HTR-8/SVneo (cell line): ENCODE results near the gene GAS2L2.
A peak's percentile ranks its signal among the peaks of the same experiment; 100 is the strongest.

Source experiments
- DNase-seq: peaks from one replicate; pipeline ENCODE4 v3.0.0; 2011; ENCODE audit warnings: low spot score, mixed read lengths; ENCODE audit not compliant: insufficient read length
- FAIRE-seq: peaks from 2 replicates; lab custom pipeline; 2011; peaks lifted over from hg19 to GRCh38; lab: Jason Lieb, UNC

The GAS2L2 gene

DNA sequence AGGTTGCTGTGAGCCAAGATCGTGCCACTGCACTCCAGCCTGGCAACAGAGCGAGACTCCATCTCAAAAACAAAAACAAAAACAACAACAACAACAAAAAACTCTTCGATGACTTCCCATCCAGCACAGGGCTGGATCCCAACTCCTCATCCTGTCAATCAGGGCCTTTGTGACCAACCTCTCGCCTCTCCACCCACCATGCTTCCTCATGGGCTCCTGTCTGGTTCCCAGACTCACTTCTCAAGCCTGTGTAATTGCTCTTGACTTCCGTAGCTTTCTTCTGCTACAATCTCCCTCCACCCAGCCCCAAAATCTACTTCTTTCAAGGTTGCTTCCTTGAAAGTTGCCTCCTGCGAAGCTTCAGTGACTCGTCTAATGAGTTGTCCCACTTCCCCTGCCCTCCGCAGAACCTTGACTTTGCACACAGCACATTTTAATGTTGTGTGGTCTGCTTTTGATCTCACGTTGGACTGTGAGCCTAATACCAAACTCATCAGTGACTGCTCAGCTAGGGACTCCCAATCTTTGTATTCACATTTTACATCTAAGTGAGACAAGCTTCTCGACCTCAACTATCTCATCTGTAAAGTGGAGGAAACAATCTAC lies 22.5 kb downstream of the GAS2L2 start:
- FAIRE-seq (no peak), DNase-seq (no peak)

DNA sequence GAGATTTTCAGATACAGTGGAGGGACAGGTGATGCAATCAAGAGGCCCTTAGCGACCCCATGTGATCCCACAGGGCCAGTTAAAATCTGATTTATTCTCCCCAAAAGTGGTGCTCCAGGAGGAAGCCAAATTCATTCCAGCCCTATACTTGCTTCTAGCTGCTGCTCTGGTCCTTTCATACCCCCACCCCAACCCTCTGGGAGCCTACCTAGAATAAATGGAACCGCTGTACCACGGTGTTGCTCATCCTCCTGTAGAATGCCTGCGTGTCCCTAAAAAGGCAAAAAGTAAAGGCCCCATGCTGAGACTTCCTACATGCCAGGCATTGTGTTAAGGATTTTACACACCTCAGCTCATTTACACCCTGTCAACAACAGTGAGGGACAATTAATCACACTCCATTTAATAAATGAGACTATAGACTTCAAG lies 23.6 kb downstream of the GAS2L2 start:
- no peak for DNase-seq
- no peak for FAIRE-seq

GRCh38 chr17:35728551-35728950 lies 24.5 kb downstream of the GAS2L2 start:
- DNase-seq, result no peak
- no peak for FAIRE-seq

GRCh38 chr17:35727635-35728034 lies 25.4 kb downstream of the GAS2L2 start:
- DNase-seq (no peak), FAIRE-seq (no peak)

- no peak for FAIRE-seq
- DNase-seq, result no peak
These were observed 26.0 kb downstream of the GAS2L2 start for GRCh38 chr17:35726953-35727460.

DNA sequence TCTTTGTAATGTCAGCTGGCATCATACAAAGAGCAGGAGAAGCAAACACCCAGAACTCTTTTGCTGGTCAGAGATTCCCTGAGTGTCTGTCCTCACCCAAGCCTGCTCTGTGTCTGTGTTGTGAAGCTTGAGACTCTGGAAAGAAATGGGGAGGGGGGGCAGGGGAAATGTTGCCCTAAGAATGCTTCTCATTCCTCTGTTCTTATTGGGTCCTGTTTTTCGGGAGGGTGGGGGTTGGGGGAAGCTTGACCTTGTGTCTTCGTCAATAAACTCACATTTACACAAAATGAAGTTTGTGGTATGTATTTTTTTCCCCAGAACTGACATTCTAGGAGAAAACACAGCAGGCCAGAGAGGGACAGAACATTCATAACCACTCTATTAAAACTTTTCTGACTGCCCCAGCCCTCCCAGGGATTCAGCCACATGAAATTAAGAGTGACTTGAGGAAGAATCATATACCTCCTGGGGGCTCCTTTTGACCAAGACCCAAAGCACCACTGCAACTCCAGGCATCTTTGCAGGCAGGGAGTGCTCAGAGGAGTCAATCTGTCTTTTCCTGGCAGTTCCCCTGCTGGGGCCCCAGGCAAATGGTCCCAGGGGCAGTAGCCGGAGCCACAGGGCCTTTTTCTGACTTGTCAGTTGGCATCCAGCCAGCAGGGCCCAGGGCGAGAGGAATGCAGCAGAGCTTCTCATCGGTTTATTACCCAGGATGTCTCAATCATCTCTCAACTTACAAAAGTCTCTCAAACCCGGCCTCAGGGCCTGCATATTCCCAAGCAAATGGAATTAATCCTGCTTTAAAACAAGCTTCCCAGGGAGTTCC lies 26.7 kb downstream of the GAS2L2 start:
- FAIRE-seq (no peak), DNase-seq (peak; percentile 86)

DNA sequence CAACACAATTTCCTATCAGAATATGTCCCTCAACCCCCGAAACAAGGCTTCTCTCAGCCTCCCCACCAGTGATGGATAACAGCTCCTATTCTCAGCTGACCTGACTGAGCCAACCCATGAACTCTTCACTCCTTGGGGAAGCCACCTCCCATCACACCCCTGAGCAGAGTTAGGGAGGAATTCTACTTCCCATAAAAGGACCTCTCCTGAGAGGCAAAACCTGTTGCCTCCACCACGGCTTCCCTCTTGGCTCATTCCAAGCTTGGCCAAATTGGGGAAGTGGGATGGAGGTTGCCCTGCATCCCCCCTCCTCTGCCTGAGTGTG lies 27.3 kb downstream of the GAS2L2 start:
- DNase-seq (no peak), FAIRE-seq (no peak)

- FAIRE-seq, result no peak
- no peak for DNase-seq
These were observed 28.0 kb downstream of the GAS2L2 start for GRCh38 chr17:35725058-35725457.

- no peak for FAIRE-seq
These were observed 29.3 kb downstream of the GAS2L2 start for GRCh38 chr17:35723735-35724134.

DNA sequence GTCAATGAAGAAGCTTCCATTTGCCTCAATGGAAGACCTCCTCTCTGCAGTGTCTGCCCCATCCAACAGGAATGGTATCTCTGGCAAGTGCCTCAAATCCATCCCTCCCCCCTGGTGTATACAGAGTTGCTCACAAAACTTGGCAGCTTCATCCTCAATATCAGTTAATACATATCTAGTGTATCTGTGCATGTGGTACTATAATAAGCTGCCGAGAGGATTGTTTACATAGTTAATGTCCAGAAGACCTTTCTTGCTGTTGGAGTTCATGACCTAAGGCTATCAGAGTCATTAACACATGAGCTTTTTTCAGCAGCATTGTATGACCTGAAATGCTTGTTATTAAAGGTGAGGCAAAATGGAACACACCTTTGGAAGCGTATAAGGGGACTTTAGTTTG lies 35.6 kb downstream of the GAS2L2 start:
- FAIRE-seq (no peak), DNase-seq (no peak)

More at GRCh38 chr17:35723735-35724134, 29.3 kb downstream of the GAS2L2 start:
- DNase-seq, result no peak

DNA sequence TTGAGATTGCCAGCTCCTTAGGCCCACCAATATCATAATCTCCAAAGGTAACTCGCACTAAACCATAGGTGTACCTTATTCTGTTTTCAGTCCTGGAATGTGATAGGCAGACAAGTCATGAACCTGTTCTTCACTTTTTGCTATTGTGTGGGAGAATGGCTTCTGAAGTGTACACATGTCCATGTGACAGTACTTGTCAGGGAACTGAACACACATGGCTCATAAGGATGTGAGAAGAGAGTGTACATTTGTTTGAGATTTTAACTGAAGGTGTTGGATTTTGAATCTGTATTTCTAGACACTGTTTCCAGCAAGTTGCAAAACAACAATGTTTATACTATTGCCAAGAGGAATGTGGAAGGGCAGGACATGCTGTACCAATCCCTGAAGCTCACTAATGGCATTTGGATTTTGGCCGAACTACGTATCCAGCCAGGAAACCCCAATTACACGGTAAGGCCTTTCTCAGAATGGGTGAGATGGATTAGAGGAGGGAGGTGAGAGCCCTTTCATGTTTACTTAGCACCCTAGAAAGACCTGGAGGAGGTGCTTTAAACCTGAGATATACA lies 36.1 kb downstream of the GAS2L2 start:
- no peak for FAIRE-seq
- DNase-seq, result no peak

DNA sequence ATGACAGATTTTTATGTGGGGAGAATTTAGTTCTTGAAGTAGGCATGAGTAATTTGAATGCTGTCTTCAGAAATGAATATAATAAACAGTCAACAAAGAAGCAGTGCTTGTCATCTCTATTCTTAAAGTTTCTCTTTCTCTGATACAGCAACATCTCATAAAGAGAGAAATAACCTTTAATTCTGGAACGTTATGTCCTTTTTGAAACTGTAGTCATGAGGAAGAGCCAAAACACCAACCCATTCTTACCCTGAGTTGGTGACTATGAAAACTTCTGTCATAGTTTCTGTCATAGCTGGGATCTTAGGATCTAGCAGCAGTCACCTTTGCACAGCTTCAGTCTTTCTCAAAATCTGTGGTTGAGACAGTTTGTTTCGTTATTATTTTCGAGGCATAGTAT lies 36.9 kb downstream of the GAS2L2 start:
- FAIRE-seq, result no peak
- no peak for DNase-seq

GRCh38 chr17:35715416-35715815 lies 37.6 kb downstream of the GAS2L2 start:
- DNase-seq (no peak), FAIRE-seq (no peak)

DNA sequence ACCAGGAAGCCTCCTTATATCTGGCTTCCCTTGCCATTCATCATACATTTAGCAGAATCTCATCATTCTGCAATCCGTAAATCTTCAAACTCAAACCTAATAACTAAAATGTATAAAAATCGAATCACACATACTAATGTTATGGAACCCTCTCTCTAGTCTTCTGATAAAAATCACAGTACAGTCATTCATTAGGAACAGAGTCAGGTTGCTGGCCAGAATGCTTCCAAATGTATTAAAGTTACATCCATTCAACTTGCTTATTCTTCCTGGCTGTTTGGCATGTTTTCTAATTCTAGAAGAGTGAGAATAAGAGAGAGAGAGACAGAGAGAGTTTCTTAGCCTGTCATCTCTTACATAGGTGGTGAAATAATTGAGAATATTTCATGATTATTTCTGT lies 38.1 kb downstream of the GAS2L2 start:
- FAIRE-seq (no peak), DNase-seq (no peak)

- FAIRE-seq, result no peak
These were observed 39.8 kb downstream of the GAS2L2 start for GRCh38 chr17:35713069-35713728.

GRCh38 chr17:35710950-35711349 lies 42.1 kb downstream of the GAS2L2 start:
- DNase-seq (no peak), FAIRE-seq (no peak)

More at GRCh38 chr17:35713069-35713728, 39.8 kb downstream of the GAS2L2 start:
- peak; percentile 38 for DNase-seq

GRCh38 chr17:35709874-35710273 lies 43.2 kb downstream of the GAS2L2 start:
- DNase-seq (no peak), FAIRE-seq (no peak)

- DNase-seq (no peak), FAIRE-seq (no peak)
These were observed 44.1 kb downstream of the GAS2L2 start for GRCh38 chr17:35708951-35709350.

DNA sequence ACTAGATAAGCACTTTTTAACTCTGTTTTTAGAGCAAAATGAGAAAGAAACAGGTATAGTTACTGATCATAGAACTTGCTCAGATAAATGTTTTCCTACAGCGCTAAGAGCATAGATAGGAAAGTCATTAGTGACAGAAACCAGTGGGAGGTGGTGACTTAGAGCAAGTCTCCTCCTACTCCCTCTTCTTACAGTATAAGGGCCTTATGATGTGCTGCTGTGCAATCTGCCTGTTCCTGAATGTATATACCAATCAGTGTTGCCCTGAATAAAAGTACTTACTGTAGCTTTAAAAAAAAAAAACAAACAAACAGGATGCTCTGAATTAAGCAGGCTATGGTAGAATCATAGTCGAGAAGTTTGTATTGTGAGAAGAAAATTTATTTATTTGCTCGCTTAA lies 44.9 kb downstream of the GAS2L2 start:
- FAIRE-seq, result no peak
- no peak for DNase-seq

GRCh38 chr17:35705705-35706104 lies 47.3 kb downstream of the GAS2L2 start:
- DNase-seq, result no peak

DNA sequence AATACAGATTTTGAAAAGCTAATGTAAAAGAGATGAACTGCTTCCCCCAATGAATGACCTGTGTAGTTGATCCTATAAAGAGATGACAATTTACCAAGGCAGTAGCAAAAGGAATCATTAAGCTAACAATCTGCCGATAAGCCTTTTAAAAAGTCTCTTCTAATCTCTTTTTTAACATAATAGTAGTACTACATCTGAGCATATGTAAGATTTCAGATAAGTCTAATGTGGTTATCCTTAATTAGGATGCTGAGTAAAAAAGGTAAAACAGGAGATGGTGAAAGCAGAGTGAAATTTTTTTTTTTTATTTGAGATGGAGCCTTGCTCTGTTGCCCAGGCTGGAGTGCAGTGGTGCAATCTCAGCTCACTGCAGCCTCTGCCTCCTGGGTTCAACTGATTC lies 47.8 kb downstream of the GAS2L2 start:
- FAIRE-seq, result no peak
- DNase-seq, result no peak

More at GRCh38 chr17:35705705-35706104, 47.3 kb downstream of the GAS2L2 start:
- FAIRE-seq, result no peak
